HG02973 (cell line): ENCODE measurements around the gene PSTK.
A peak's percentile ranks its signal among the peaks of the same experiment; 100 is the strongest.

Experiments
- ATAC-seq: cut with Tn5 transposase; IDR thresholded peaks from one replicate; pipeline ENCODE4 v1.9.1; 2021; ENCODE audit warnings: moderate library complexity; ENCODE audit not compliant: unreplicated experiment

Gene PSTK

DNA sequence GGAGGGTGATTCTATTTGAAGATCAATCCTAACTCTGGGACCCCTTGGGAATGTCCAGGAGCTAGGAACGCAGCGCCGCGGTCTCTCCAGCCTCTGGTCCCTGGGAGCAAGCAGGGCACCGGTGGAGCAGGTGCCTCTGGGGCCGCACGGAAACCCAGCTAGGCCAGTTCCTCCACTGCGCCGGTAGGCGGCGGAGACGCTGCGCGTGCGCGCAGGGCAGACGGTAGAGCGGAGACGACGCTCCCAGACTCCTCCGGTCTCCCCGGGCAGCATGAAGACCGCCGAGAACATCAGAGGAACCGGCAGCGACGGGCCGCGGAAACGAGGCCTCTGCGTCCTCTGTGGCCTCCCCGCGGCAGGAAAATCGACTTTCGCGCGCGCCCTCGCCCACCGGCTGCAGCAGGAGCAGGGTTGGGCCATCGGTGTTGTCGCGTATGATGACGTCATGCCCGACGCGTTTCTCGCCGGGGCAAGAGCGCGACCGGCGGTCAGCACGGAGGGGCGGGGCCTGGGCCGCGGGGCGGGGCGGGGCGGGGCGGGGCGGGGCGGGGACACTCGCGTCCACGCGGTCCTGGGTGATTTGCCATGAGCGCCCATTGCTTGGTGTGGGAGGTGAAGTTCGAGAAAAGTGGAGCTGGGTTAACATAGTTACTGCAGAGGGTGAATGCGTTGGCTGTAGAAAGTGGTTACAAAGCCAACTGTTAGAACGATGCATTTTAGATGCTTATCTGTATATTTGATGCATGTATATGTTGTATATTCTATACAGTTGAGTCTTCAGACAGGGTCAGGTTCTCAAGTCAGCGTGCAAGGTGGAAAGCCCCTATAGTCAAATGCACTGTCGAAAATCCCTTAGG lies at the start of gene PSTK:
Gene PSTK, plus strand, starts transcription at position 193 of the 857 bp plus-strand sequence. Its CDS starts 79 bp downstream, at position 272.
- peak; percentile 94 for ATAC-seq

GRCh38 chr10:122931088-122931906 lies 48.9 kb upstream of the PSTK start:
- ATAC-seq = no peak

GRCh38 chr10:122939133-122939855 lies 40.9 kb upstream of the PSTK start:
- no peak for ATAC-seq

DNA sequence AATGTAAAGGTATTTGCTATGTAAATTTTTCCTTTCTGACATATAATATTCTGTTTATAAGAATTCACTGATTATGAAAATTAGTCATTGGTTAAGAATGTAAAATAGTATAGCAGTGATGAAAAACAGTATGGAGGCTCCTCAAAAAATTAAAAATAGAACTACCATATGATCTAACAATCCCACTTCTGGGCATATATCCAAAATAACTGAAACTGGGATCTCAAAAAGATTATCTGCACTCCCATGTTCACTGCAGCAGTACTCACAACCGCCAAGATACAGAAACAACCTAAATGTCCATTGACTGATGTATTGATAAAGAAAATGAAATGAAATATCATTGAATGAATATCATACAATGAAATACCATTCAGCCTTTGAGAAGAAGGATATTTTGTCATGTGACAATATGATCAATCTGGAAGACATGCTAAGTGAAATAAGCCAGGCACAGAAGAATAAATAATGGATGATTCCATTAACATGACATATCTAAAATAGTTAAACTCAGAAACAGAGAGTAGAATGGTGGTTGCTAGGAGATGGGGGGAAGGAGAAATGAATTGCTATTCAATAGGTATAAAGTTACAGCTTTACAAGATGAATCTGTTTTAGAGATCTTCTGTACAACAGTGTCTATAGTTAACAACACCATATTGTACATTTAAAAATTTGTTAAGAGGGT lies 40.2 kb upstream of the PSTK start:
- no peak for ATAC-seq

DNA sequence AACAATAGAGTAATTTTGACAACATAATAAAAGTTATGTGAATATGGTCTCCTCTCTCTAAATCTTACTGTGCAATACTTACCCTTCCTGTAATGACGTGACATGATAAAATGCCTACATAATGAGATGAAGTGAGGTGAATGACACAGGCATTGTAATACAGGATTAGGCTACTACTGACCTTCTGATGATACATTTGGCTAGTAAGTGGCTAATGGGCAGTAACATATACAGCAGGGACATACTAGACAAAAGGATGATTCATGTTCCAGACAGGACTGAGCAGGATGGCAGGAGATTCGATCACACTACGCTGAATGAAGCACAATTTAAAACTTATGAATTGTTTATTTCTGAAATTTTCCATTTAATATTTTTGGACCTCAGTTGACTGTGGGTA lies 30.9 kb upstream of the PSTK start:
- ATAC-seq = no peak

DNA sequence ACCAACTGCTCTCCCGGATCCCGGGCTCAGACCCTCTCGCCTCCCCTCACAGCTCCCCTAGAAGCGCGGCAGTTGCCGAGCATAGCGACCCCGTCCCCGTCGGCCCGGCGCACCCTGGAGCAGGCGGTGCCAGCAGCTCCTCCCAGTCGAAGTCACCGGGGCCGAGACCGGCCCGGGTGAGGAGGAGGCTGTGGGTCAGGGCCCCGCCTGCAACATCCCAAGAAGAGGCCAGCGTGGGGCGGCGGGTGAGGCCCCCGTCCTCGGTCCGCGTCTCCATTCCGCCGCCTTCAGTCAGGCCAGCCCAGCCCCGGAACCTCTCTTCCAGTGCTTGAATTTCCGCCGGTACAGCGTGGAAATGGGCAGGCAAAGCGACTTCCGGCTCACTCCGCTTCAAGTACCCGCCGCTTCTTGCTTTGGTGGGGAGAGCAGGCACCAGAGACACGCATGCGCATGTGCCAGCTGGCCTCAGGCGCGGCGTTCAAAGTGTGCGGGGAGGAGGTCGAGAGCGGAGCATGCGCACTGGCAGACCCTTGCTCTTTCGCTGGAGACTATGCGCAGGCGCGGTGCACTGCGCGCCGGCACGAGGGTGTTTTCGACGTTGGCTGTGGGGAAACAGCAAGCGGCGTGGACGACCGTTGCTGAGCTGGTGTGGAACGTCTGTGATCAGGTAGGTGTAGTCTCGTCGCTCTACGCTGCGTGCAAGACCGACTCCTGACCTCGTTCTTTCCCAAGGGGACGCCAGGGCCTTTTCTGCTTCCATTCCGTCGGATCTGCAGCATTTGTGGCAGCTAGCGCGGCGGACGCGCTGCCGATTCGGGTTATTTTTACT lies 26.1 kb upstream of the PSTK start, which contains the start of gene C10orf88:
Gene C10orf88, minus strand, starts transcription at position 326 of the 829 bp plus-strand sequence. Its CDS starts 49 bp downstream, at position 277.
- peak; percentile 98 for ATAC-seq

GRCh38 chr10:122954731-122955050 lies 25.5 kb upstream of the PSTK start:
- no peak for ATAC-seq

GRCh38 chr10:122955892-122956291 lies 24.3 kb upstream of the PSTK start:
- ATAC-seq = no peak

DNA sequence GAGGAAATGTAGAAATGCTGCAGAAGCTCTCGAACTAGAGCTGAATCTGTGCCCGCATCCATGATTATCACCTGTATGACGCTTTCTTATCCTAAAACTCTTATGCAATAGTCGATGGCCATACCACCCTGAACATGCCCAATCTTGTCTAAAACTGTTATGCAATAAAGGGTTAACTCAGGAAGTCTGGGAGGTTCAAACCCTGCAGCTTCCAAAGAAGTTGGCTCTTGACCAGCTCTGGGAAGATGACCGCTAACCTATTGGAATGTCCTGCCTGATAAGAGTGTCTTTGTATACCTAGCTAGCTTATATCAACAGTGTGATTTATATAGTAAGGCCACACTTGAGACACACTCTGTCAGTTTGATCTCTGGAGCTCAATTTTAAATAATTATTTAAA lies 22.7 kb upstream of the PSTK start:
- no peak for ATAC-seq

DNA sequence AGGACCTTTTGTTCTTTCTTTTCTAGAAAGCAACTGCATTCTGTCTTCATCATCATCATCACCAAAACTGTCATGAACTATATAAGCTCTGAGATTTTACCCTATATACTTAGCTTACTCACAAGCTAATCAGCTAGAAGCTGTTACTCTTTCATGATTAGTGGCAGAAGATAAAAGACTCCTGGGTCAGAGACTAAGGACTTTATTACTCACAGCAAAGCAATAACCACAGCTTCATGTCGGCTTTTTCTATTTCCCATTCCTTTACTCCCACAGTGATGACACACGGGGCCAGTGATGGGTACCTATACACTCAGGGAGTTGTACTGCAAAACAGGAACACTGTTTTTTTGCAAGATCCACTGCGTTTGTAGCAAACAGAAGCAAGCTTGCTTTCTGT lies 17.8 kb upstream of the PSTK start:
- ATAC-seq = no peak

GRCh38 chr10:122966879-122967278 lies 13.3 kb upstream of the PSTK start:
- ATAC-seq = no peak

GRCh38 chr10:122968698-122969097 lies 11.5 kb upstream of the PSTK start:
- ATAC-seq = no peak

- ATAC-seq = no peak
Observed at GRCh38 chr10:122974023-122974422, 6.2 kb upstream of the PSTK start.

GRCh38 chr10:122974543-122975064 lies 5.6 kb upstream of the PSTK start:
- ATAC-seq = no peak

- peak; percentile 3 for ATAC-seq
Observed at GRCh38 chr10:122981066-122981464, 864 bp downstream of the PSTK start.

GRCh38 chr10:122983898-122984297 lies 3.7 kb downstream of the PSTK start:
- no peak for ATAC-seq

- no peak for ATAC-seq
Observed at GRCh38 chr10:122984708-122985107, 4.5 kb downstream of the PSTK start.

DNA sequence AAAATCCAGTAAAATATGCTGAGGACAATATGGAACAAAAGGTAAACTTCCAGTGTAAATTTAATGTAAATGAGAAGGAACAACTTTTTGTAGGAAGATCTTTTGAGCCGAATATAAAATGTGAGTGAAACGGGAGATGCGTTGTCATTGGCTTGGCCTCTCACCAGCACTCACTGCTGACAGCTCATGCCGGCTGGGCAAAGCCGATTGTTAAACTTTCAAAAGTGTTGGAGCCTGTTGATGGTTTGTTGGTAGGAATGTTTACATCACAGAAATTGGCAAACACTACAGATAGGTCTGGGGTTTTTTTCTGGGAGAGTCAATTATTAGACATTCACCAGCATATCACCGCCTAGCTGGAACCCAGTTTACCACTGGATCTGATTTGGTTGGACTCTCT lies 6.1 kb downstream of the PSTK start:
- no peak for ATAC-seq

GRCh38 chr10:122988501-122988900 lies 8.3 kb downstream of the PSTK start:
- ATAC-seq = no peak

- no peak for ATAC-seq
Observed at GRCh38 chr10:122990278-122990677, 10.1 kb downstream of the PSTK start.
